GM19238 (cell line): ENCODE data around the gene GLB1L3.
"Not testable (repeated sequence)": the region's sequence is repeated elsewhere in the genome, so short reads cannot be mapped to it uniquely, and the experiment has no call there.

ENCODE experiments used
- DNase-seq: peaks from one replicate; pipeline ENCODE4 v3.0.0; 2011; ENCODE audit warnings: low spot score; ENCODE audit not compliant: insufficient read length

Gene GLB1L3

GRCh38 chr11:134313821-134314607 is 37.8 kb downstream of the GLB1L3 start:
- DNase-seq, result no peak

GRCh38 chr11:134317103-134317502 is 40.9 kb downstream of the GLB1L3 start:
- no peak for DNase-seq

DNA sequence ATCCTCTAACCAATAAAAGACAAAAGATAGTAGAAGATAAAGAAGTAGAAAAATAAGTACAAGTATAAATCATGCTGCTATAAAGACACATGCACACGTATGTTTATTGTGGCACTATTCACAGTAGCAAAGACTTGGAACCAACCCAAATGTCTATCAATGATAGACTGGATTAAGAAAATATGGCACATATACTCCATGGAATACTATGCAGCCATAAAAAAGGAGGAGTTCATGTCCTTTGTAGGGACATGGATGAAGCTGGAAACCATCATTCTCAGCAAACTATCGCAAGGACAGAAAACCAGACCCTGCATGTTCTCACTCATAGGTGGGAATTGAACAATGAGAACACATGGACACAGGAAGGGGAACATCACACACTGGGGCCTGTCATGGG is 45.2 kb downstream of the GLB1L3 start:
- DNase-seq, result not testable (repeated sequence)

GRCh38 chr11:134322553-134322952 is 46.4 kb downstream of the GLB1L3 start:
- DNase-seq, result no peak

DNA sequence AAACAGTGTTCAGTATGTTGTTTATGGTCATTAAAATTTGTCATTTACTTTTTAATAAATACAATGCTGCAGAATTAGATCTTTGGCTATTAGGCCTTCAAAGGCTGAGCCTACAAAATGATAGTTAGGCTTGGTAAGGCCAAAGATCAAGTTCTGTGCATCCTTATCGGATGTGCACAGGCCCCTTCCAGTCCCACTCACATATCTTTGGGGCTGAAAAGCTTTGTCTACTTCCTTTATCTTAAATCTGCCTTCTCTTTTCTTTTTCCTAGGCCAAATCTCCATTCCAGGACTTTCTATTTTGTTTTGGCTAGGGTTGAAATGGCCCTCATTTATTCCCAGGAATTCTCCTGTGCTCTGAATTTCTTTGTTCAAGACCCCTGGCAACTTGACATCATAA is 52.3 kb downstream of the GLB1L3 start:
- DNase-seq, result no peak

DNA sequence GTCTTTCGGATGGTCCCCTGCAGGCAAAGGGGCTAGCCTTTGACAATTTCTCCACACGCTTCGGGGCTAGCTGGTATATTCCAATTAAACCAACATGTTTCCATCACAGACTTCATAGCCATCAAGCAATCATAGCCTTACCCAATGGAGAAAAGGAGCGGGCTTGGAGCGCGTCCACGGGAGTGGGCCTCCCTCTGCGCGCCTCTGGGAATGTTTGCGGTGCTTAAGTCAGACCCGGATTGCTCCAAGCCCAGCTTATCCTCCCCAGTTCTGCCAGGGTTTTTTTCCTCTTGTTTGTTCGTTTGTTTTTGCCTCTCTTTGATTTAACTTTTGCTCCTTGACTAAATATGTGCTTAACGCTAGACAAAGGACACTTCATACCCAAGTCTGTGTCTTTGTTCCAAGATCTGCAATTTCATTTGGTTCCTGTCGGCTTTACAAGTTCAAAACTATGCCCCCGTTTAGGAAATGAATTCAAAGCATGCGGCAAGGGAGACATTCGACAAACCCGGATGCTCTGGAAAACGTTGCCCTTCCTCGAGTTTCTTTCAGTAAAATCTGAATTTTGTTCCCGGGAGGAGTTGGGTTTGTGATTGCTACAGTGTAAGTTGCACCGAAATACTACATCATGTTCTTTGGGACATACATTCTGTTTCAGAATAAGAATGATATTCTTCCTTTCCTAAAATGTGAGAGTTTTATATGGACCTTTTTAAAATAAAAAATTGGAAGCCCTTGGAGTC is 54.6 kb downstream of the GLB1L3 start:
- DNase-seq, result no peak

DNA sequence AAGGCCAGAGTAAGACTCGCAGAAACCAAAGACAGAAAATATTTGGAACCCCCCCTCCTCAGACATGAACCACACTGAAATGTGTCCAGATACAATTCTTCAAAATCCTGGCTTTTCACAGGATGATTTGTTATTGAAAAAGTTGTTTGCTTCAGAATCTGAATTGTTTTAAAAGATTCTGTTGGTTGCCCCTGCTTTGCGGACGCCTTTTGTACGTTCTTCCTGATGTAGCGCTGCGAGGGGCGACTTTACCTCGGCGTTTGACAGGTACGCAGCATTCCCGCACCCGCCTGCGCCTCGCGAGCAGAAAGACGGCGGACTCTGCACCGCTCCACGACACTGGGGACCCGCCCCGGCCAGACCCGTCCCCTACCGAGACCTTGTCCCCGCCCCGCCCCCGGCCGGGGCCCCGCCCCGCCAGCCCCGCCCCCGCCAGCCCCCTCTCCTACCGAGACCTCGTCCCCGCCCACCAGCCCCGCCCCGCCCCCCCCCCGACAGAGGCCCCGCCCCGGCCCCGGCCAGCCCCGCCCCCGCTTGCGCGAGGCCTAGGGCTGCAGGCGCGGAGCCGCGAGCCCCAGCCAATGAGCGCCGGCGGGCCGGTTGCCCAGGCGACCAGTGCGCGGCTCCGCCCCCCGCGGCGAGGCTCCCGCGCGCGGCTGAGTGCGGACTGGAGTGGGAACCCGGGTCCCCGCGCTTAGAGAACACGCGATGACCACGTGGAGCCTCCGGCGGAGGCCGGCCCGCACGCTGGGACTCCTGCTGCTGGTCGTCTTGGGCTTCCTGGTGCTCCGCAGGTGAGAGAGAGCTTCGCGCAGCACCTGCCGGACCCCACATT is 55.4 kb downstream of the GLB1L3 start, which contains the start of gene GLB1L2:
GLB1L2 (plus strand) TSS at position 635 of the 835 bp plus-strand sequence; CDS start at position 709, 74 bp downstream.
- peak; percentile 64 for DNase-seq

- no peak for DNase-seq
These were observed 56.0 kb downstream of the GLB1L3 start for GRCh38 chr11:134332189-134332631.

DNA sequence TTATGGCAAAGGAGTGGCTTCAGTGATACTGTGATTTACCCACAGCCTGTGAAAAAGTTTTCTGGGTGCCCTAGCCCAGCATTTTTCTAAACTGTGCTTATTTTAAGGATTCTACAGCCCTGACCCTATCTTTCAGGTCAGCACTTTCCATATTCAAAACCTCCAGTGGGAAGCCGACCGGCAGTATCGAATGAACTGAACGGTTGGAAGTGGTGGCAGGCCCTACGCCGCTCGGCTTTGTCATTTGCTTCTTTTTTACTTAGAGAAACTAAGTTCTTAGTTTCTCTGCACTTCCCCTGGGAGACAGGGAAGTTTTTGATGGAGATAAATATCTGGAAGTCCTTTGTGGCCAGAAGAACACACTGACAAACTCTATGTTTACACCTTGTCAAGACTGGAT is 56.6 kb downstream of the GLB1L3 start:
- no peak for DNase-seq

GRCh38 chr11:134333312-134333711 is 57.1 kb downstream of the GLB1L3 start:
- no peak for DNase-seq

DNA sequence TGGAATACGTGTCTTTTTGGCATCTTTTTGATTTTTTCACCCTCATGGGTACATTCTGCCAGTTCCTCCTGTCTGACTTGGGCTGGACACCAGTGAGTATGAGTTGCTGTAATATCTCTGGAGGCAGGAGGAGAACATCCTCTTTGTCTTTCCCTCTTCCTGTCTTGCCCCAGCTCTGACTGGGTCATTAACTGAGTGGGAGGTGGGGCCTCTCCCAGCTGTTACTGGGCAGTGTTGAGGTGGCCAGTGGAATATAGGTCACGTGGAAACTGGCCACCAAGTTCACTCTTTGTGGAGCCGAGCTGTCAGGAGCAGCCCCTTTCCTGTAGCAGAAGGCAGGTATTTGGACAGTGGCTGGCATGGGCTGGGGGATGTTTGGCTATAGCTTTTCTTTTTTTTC is 57.8 kb downstream of the GLB1L3 start:
- no peak for DNase-seq

GRCh38 chr11:134334796-134335571 is 58.8 kb downstream of the GLB1L3 start:
- no peak for DNase-seq

DNA sequence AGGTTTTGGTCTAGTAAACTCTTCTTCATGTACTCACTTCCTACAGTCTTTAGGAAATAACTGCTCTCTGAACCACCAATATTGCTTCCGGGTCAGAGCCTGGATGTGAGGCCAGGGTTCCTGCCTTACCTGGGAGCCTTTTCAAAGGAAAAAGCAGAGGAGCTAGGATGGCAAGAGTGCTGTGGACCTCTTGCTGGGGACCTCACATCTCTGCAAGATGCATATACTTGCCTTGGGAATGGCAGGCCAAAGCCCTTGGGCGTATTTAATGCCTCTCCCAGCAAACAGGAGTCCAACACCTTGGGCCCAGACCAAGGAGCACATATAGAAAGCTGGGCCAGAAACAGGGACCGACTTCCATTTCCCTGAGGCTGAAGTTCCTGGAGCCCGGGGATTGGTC is 60.9 kb downstream of the GLB1L3 start:
- no peak for DNase-seq

DNA sequence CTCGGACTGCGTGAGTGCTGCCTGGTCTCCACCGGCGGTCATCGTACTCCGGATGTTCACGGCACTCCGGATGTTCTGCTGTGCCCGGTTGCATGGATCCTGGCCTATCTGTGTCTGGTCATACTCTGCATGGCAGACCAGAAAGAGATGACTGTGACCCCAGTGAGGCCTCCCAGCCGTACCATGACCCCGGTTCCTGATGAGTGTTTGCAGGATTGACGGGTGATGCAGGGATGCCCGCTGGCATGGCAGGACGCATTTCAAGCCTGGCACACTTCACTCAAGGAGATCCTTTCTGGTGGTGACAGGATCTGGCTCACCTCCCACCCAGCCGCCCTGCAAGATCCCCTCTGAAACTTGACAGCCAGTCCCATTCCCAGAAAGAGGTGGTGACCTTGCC is 61.9 kb downstream of the GLB1L3 start:
- no peak for DNase-seq

- no peak for DNase-seq
These were observed 62.5 kb downstream of the GLB1L3 start for GRCh38 chr11:134338654-134339053.

GRCh38 chr11:134339756-134340155 is 63.6 kb downstream of the GLB1L3 start:
- no peak for DNase-seq

GRCh38 chr11:134340354-134340964 is 64.3 kb downstream of the GLB1L3 start:
- DNase-seq, result no peak

- no peak for DNase-seq
These were observed 65.8 kb downstream of the GLB1L3 start for GRCh38 chr11:134341805-134342571.

- no peak for DNase-seq
These were observed 66.6 kb downstream of the GLB1L3 start for GRCh38 chr11:134342572-134343340.
